SK-N-MC (cell line): ENCODE results near the gene CAMKMT.

Experiments used
- DNase-seq: peaks from one replicate; pipeline ENCODE4 v3.0.0-alpha.2; 2011; ENCODE audit warnings: low read depth, low spot score
- H3K27ac ChIP-seq: fragments of 200-600 bp; sonication (generic); 2 replicates; pipeline ENCODE4 v1.5.1; 2016; ENCODE audit warnings: mixed run types
- H3K36me3 ChIP-seq: fragments of 200-600 bp; sonication (generic); 2 replicates; pipeline ENCODE4 v1.6.1; 2017; ENCODE audit warnings: antibody characterized with exemption, low read length, mixed read lengths; ENCODE audit not compliant: insufficient read depth
- H3K4me3 ChIP-seq: fragments of 200-600 bp; sonication (generic); 2 replicates; pipeline ENCODE4 v1.5.1; 2016
- H3K9ac ChIP-seq: fragments of 200-600 bp; sonication (generic); 2 replicates; pipeline ENCODE4 v1.8.0; 2017; ENCODE audit warnings: mixed run types, mixed read lengths; ENCODE audit not compliant: insufficient read length
- H3K9me3 ChIP-seq: fragments of 200-600 bp; sonication (generic); 2 replicates; pipeline ENCODE4 v1.6.1; 2017; ENCODE audit warnings: low read depth, mild to moderate bottlenecking, antibody characterized with exemption, low read length, moderate library complexity, mixed read lengths
- EZH2 ChIP-seq: fragments of 200-600 bp; sonication (generic); IDR thresholded peaks from one replicate; pipeline ENCODE4 v1.6.1; 2017; ENCODE audit warnings: antibody characterized with exemption
- FOXP2 ChIP-seq: optimal IDR thresholded peaks from 2 replicates; pipeline ENCODE3; 2011; ENCODE audit warnings: mild to moderate bottlenecking, moderate library complexity; ENCODE audit not compliant: insufficient read depth; ENCODE audit errors: extremely low read length, control extremely low read depth
- POLR2AphosphoS5 ChIP-seq: IDR thresholded peaks from 2 replicates; pipeline ENCODE4 v1.6.1; 2012; ENCODE audit warnings: mild to moderate bottlenecking, low read depth, low read length, borderline replicate concordance

CAMKMT gene

DNA sequence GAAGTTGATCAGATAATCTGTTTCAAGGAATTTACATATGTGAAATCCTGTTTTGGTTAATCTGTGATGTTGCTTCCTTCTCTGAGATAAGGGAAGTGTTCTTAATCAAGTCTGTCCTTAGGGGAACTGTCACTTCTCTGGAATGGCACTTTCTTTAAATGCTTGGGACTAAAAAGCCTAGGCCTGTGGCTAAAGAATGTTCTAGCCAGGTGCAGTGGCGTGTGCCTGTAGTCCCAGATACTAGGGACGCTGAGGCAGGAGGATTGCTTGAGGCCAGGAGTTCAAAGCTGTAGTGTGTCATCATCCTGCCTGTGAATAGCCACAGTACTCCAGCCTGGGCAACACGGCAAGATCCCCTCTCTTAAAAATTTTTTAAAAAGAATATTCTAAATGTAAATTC lies 362.2 kb downstream of the CAMKMT start:
- no peaks in the 10 kb centered on the region for H3K36me3 ChIP-seq
- DNase-seq, result no peak

DNA sequence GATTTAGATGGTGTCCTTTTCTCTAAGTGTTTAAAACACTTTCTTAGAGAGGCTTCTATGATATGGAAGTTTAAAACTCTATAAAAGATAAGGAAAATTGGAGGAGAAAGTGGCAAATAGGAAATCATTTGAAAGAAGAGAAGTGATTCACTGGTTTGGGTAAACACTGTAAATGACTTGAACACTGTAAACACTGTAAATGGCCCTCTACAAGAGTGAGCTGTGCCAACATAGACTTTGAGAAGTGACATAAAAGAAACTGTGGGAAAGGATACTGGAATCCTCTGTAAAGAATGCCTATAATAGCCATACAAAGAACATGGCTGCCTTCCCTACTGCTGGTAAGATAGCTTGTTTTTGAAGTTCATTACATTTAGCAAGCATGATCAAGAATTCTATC lies 368.8 kb downstream of the CAMKMT start:
- Histone ChIP-seq H3K27ac (no peak overlapping the region), H3K9me3 (no peaks in the 10 kb centered on the region), H3K4me3 (no peak overlapping the region), H3K9ac (no peak overlapping the region), H3K36me3 (no peaks in the 10 kb centered on the region)
- DNase-seq, result no peak
- TF ChIP-seq FOXP2, result no peak
- no peak for TF ChIP-seq EZH2
- TF ChIP-seq POLR2AphosphoS5, result no peak

More for the DNA sequence above, 362.2 kb downstream of the CAMKMT start:
- H3K9me3 ChIP-seq, result no peaks in the 10 kb centered on the region
- H3K9ac ChIP-seq, result no peak overlapping the region
- TF ChIP-seq EZH2, result no peak
- TF ChIP-seq FOXP2, result no peak
- no peak for TF ChIP-seq POLR2AphosphoS5
- no peak overlapping the region for H3K4me3 ChIP-seq
- no peak overlapping the region for H3K27ac ChIP-seq

DNA sequence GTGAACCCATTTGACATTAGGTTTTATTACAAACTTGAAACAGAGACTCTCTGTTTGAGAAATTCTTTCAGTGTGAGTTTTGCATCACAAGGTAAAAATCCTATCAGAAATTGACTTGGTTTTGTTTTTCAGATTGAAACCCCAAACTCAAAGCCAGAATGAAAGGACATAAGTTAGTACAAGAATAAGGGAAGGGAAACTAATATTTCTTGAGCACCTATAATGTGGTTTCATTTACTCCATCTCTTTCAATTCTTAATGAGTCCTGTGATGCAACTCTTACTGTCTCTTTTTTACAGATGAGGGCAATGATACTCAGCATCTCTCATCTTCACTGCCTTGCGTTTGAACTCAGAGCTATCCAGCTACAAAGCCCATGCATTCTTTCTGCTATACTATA lies 369.8 kb downstream of the CAMKMT start:
- Histone ChIP-seq H3K9me3 (0 out of 2 replicates have a peak, but pooled peaks cover 5% of the 10 kb centered on the region), H3K9ac (no peak overlapping the region), H3K4me3 (no peak overlapping the region), H3K36me3 (no peaks in the 10 kb centered on the region), H3K27ac (no peak overlapping the region)
- DNase-seq, result no peak
- TF ChIP-seq POLR2AphosphoS5 (no peak), FOXP2 (no peak), EZH2 (no peak)

GRCh38 chr2:44736270-44736942 lies 374.7 kb downstream of the CAMKMT start:
- no peak overlapping the region for H3K4me3 ChIP-seq
- H3K9ac ChIP-seq, result no peak overlapping the region
- no peak for TF ChIP-seq FOXP2
- TF ChIP-seq EZH2, result no peak
- TF ChIP-seq POLR2AphosphoS5, result no peak
- DNase-seq, result no peak
- no peak overlapping the region for H3K27ac ChIP-seq
- 0 out of 2 replicates have a peak, but pooled peaks cover 5% of the 10 kb centered on the region for H3K9me3 ChIP-seq
- H3K36me3 ChIP-seq, result no peaks in the 10 kb centered on the region

- no peak for DNase-seq
- TF ChIP-seq FOXP2 (no peak), POLR2AphosphoS5 (no peak), EZH2 (no peak)
- Histone ChIP-seq H3K9me3 (0 out of 2 replicates have a peak, but pooled peaks cover 5% of the 10 kb centered on the region), H3K9ac (no peak overlapping the region), H3K27ac (no peak overlapping the region), H3K4me3 (no peak overlapping the region), H3K36me3 (no peaks in the 10 kb centered on the region)
Observed at GRCh38 chr2:44740678-44741077, 378.9 kb downstream of the CAMKMT start.

DNA sequence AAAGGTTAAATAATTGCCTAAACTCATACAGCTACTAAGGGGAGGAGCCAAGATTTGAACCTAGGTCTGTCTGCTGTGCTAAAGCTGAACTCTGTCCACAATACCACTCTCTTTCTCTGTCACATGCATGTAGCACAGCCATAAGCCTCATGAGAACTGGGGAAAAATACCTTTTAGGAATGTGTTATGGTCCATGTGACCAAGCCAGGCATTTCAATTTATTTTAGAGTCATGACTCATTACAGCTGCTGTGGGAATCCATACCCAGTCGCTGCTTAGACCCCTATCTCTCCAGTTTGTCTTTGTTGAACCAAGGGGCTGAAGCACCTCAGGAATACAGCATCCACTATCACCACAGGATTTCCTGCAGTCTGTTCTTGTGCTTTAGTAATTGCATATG lies 379.8 kb downstream of the CAMKMT start:
- Histone ChIP-seq H3K27ac (no peak overlapping the region), H3K36me3 (no peaks in the 10 kb centered on the region), H3K9ac (no peak overlapping the region), H3K9me3 (no peaks in the 10 kb centered on the region), H3K4me3 (no peak overlapping the region)
- no peak for DNase-seq
- no peak for TF ChIP-seq EZH2
- TF ChIP-seq FOXP2, result no peak
- no peak for TF ChIP-seq POLR2AphosphoS5

- Histone ChIP-seq H3K9ac (no peak overlapping the region), H3K27ac (no peak overlapping the region), H3K4me3 (no peak overlapping the region), H3K9me3 (no peaks in the 10 kb centered on the region), H3K36me3 (no peaks in the 10 kb centered on the region)
- DNase-seq, result no peak
- TF ChIP-seq EZH2 (no peak), FOXP2 (no peak), POLR2AphosphoS5 (no peak)
Observed at GRCh38 chr2:44742057-44742456, 380.3 kb downstream of the CAMKMT start.

- no peak overlapping the region for H3K27ac ChIP-seq
- H3K9ac ChIP-seq, result no peak overlapping the region
- TF ChIP-seq POLR2AphosphoS5 (no peak), FOXP2 (no peak), EZH2 (no peak)
- no peaks in the 10 kb centered on the region for H3K9me3 ChIP-seq
- H3K36me3 ChIP-seq, result no peaks in the 10 kb centered on the region
- no peak for DNase-seq
- no peak overlapping the region for H3K4me3 ChIP-seq
Observed at GRCh38 chr2:44743473-44743872, 381.7 kb downstream of the CAMKMT start.

- no peak for TF ChIP-seq EZH2
- TF ChIP-seq POLR2AphosphoS5, result no peak
- TF ChIP-seq FOXP2, result no peak
- H3K4me3 ChIP-seq, result no peak overlapping the region
- no peaks in the 10 kb centered on the region for H3K9me3 ChIP-seq
- no peak overlapping the region for H3K9ac ChIP-seq
- H3K36me3 ChIP-seq, result no peaks in the 10 kb centered on the region
- no peak overlapping the region for H3K27ac ChIP-seq
- no peak for DNase-seq
Observed at GRCh38 chr2:44744961-44745892, 383.5 kb downstream of the CAMKMT start.
